ENCODE measurements around the gene EFS. TPM values are rescaled to one million over a fixed set of nuclear protein-coding genes. Genes with fewer than 3 reads are reported as not detected.

EFS gene
- total RNA-seq, 2 donors from 2014 or later, result 1.1 to 2.3 TPM

Small RNA genes lying within 50 kb of the gene (microRNA-seq; reads per million reads assigned to microRNA genes)
- not detected for gene MIR208A

Other genes with a start within 250 kb of the EFS start
- not detected for gene CEBPE, start 245.9 kb downstream of the EFS start, total RNA-seq
- 10 to 100 TPM; 21.5 to 23.8 TPM for gene SLC7A8, start 181.5 kb downstream of the EFS start, total RNA-seq
- not detected for gene RNF212B, start 127.2 kb downstream of the EFS start, total RNA-seq
- 10 to 100 TPM; 16.5 to 21.9 TPM for gene HOMEZ, start 79.0 kb downstream of the EFS start, total RNA-seq
- gene PPP1R3E, start 62.3 kb downstream of the EFS start, total RNA-seq, result 10 to 100 TPM in 1 of 2 donors, 1 to 10 TPM in 1; 7.6 to 12.6 TPM
- 10 to 100 TPM; 26.2 to 42.7 TPM for gene BCL2L2, start 58.3 kb downstream of the EFS start, total RNA-seq
- gene PABPN1, start 43.7 kb downstream of the EFS start, total RNA-seq, result 100 to 1,000 TPM; 122 to 197 TPM
- 1 to 10 TPM; 3.9 to 6.7 TPM for gene SLC22A17, start 12.3 kb downstream of the EFS start, total RNA-seq
- not detected for gene IL25, start 7.6 kb upstream of the EFS start, total RNA-seq
- under 1 TPM; 0.40 to 0.66 TPM for gene CMTM5, start 11.9 kb upstream of the EFS start, total RNA-seq
- gene MYH6, start 43.1 kb upstream of the EFS start, total RNA-seq, result 1 to 10 TPM in 1 of 2 donors, not detected in 1; 1.6 TPM
- 1 to 10 TPM in 1 of 2 donors, not detected in 1; 1.2 TPM for gene MYH7, start 70.5 kb upstream of the EFS start, total RNA-seq
- gene NGDN, start 104.5 kb upstream of the EFS start, total RNA-seq, result 10 to 100 TPM; 21.4 to 27.6 TPM
- gene ZFHX2, start 186.6 kb upstream of the EFS start, total RNA-seq, result 1 to 10 TPM; 1.8 to 2.0 TPM
- gene THTPA, start 191.1 kb upstream of the EFS start, total RNA-seq, result 10 to 100 TPM in 1 of 2 donors, 1 to 10 TPM in 1; 9.0 to 21.0 TPM
- gene AP1G2, start 202.6 kb upstream of the EFS start, total RNA-seq, result 100 to 1,000 TPM; 154 to 214 TPM
- gene JPH4, start 213.6 kb upstream of the EFS start, total RNA-seq, result under 1 TPM; 0.30 to 0.58 TPM